ENCODE measurements around the gene TSR1.

TSR1 gene

DNA sequence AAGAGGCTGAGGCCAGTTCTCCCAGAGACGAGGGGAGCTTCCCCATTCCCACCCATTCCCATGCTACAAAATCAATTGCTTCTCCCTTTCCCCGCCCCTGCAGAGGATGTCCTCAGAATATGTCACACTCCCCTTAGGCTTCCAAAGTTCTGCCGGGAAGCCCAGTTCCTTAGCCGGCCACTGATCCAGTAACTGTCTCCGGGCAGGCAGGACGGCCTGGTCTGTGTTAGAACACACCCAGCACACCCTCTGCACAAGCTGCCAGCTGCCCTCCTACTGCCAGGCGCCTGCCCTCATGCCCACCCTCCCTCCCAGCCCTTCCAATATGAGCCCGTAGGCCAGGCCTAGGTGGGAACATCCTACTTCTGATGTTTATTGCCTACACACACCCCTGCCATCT lies 32.1 kb upstream of the TSR1 start:
- Histone ChIP-seq H3K36me3 (peaks cover 5 to 98% (median 40%) of the 10 kb centered on the region in 3 donors), H3K27ac (no peak overlapping the region), H3K27me3 (no peaks in the 10 kb centered on the region), H3K9me3 (no peaks in the 10 kb centered on the region), H3K4me1 (no peaks in the 10 kb centered on the region), H3K4me3 (no peak overlapping the region)
- TF ChIP-seq, protein P1, sequence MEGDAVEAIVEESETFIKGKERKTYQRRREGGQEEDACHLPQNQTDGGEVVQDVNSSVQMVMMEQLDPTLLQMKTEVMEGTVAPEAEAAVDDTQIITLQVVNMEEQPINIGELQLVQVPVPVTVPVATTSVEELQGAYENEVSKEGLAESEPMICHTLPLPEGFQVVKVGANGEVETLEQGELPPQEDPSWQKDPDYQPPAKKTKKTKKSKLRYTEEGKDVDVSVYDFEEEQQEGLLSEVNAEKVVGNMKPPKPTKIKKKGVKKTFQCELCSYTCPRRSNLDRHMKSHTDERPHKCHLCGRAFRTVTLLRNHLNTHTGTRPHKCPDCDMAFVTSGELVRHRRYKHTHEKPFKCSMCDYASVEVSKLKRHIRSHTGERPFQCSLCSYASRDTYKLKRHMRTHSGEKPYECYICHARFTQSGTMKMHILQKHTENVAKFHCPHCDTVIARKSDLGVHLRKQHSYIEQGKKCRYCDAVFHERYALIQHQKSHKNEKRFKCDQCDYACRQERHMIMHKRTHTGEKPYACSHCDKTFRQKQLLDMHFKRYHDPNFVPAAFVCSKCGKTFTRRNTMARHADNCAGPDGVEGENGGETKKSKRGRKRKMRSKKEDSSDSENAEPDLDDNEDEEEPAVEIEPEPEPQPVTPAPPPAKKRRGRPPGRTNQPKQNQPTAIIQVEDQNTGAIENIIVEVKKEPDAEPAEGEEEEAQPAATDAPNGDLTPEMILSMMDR (IDR thresholded peaks at IDR 0.05): no peak
- intact Hi-C loops (cut with DNase I; ENCODE audit: low total_unique reads): no loop called here
- no peak for DNase-seq

DNA sequence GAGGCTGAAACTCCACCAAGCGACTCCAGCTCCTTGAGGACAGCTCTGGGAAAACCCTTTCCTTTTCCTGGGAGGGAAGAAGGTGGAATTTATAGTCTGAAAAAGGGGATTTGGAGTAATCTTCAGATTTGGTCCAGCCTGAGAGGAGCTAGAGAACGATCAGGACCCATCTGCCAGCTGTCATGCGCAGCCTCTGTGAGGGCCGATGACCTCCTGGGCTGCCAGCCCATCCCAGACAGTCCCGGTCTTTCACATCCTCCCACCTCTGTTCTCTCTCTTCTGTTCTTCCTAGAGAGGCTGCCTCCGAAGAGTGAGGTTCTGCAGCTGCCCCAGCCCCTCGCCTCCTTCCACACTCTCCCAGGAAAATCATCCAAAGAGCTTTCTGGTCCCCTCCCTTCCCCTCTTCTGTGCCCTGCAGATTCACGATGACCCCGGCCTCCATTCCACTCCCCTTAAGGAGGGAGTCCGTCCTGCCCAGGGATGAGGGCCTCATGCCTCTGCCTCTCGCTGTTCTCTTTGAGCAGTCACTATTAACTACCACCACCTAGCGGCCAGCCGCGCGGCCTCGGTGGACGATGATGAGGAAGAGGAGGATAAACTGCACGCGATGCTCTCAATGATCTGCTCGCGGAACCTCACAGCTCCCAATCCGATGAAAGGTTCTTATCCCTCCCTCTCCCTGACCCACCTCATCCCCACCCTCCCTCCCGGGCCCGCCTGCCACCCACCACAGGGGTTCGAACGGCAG lies 30.7 kb upstream of the TSR1 start:
- H3K36me3 ChIP-seq: peaks cover 5 to 97% (median 36%) of the 10 kb centered on the region in 3 donors

DNA sequence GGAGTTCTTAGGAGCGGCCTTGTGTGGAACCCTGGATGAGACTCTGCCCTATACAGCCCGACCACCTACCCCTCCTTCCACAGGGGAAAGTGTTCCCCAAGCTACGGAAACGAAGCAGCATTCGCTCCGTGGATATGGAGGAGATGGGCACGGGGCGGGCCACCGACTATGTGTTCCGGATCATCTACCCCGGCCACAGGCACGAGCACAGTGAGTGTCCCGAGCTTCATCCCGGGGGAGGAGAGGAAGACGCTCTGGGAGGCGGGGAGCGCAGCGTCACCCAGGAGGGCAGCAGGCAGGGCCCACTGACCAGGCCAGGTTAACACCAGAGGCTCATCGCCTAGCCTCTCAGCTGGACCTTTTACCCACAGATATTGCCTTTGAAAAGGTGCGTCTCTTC lies 28.9 kb upstream of the TSR1 start:
- H3K4me1 ChIP-seq: no peaks in the 10 kb centered on the region
- peaks cover 9 to 96% (median 26%) of the 10 kb centered on the region in 3 donors for H3K36me3 ChIP-seq
- no peaks in the 10 kb centered on the region for H3K9me3 ChIP-seq
- intact Hi-C loops (cut with DNase I; ENCODE audit: low total_unique reads): no loop called here
- TF ChIP-seq, protein P1 (IDR thresholded peaks at IDR 0.05): no peak
- no peaks in the 10 kb centered on the region for H3K27me3 ChIP-seq
- no peak overlapping the region for H3K4me3 ChIP-seq
- DNase-seq: no peak
- H3K27ac ChIP-seq: no peak overlapping the region

More for the DNA sequence above, 30.7 kb upstream of the TSR1 start:
- TF ChIP-seq, protein P1 (IDR thresholded peaks at IDR 0.05): no peak
- intact Hi-C loops (cut with DNase I; ENCODE audit: low total_unique reads): no loop called here
- Histone ChIP-seq H3K4me1 (no peaks in the 10 kb centered on the region), H3K27me3 (no peaks in the 10 kb centered on the region), H3K9me3 (no peaks in the 10 kb centered on the region), H3K27ac (no peak overlapping the region), H3K4me3 (no peak overlapping the region)
- no peak for DNase-seq

DNA sequence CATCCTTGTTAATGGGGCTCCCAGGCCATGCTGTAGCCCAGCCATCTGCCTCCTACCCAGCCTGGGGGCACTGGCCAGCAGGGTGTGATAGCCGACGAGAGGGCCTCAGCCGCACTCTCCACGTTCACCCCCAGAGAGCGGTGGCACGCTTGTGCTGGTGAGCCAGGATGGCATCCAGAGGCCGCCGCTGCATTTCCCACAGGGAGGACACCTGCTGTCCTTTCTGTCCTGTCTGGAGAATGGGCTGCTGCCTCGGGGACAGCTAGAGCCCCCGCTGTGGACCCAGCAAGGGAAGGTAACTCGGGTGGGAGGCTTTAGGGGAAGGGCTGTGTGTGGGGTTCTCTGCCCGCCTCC lies 28.5 kb upstream of the TSR1 start:
- H3K36me3 ChIP-seq: peaks cover 9 to 96% (median 26%) of the 10 kb centered on the region in 3 donors
- H3K27ac ChIP-seq: no peak overlapping the region
- H3K4me3 ChIP-seq: no peak overlapping the region
- intact Hi-C loops (cut with DNase I; ENCODE audit: low total_unique reads): no loop called here
- no peaks in the 10 kb centered on the region for H3K4me1 ChIP-seq
- no peaks in the 10 kb centered on the region for H3K9me3 ChIP-seq
- DNase-seq: no peak
- TF ChIP-seq, protein P1 (IDR thresholded peaks at IDR 0.05): no peak
- H3K27me3 ChIP-seq: no peaks in the 10 kb centered on the region

DNA sequence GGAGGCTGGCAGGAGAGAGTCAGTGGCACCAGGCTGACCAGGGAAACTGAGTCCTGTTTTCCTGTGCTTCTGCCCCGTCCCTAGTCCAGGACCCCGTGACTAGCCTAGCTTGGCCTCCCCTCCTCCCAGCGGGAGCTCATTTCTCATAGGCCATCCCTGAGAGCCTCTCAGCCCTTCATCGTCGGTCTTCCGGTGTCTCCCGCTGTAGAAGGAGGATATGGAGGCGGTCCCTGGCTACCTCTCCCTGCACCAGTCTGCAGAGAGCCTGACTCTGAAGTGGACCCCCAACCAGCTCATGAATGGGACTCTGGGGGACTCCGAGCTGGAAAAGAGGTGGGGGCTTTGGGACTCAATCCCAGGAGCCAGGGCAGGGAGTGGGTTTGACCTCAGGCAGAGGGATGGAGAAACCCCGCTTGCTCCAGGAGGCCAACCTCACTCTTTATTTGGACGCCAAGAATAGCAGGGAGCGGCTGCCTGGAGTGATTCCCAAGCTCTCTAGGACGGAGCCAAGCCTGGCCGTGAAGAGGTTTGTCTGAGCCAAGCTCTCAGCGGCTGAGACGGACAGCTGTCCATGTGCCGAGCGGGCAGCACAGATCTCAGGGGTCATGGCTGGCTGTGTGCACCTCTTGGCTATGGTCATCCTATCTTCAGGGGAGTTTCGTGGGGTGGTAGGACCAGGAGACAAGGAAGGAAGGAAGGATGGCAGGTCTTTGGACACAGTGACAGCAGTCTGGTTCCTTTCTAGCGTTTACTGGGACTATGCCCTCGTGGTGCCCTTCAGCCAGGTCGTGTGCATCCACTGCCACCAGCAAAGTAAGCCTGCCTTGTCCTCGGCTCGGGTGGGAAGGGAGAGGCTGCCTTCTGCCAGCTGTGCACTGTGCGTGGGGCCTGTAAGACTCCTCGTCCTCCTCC lies 27.9 kb upstream of the TSR1 start:
- no peaks in the 10 kb centered on the region for H3K27me3 ChIP-seq
- no peak overlapping the region for H3K4me3 ChIP-seq
- peaks cover 9 to 93% (median 26%) of the 10 kb centered on the region in 3 donors for H3K36me3 ChIP-seq
- no peaks in the 10 kb centered on the region for H3K9me3 ChIP-seq
- H3K27ac ChIP-seq: no peak overlapping the region
- DNase-seq: no peak
- H3K4me1 ChIP-seq: no peaks in the 10 kb centered on the region
- TF ChIP-seq, protein P1 (IDR thresholded peaks at IDR 0.05): no peak
- intact Hi-C loops (cut with DNase I; ENCODE audit: low total_unique reads): no loop called here

Measured in tibial artery (tissue), 4 donors.